GM12878 (cell line): ENCODE data around the gene LRP8. TPM values are rescaled to one million over a fixed set of nuclear protein-coding genes. Genes with fewer than 3 reads are reported as not detected.

Experiments used
- ATAC-seq: fragments of 200-7000 bp; cut with Tn5 transposase; 3 replicates; pipeline ENCODE4 v1.9.1; 2020; ENCODE audit warnings: mild to moderate bottlenecking, moderate library complexity
- BruUV-seq: library from RNA; stranded (reverse); fragments of 400-500 nt; replicated peaks from 2 replicates; lab custom pipeline; 2021; lab: Mats Ljungman, UMichigan
- CTCF ChIA-PET: fragments of 300-600 bp; sonication (Branson Sonifier 250); formaldehyde crosslinking; extraction: SDS; loops from one replicate; lab custom pipeline; 2021; ENCODE audit warnings: inconsistent platforms; lab: Yijun Ruan, JAX
- POLR2A ChIA-PET: fragments of 350-600 bp; formaldehyde crosslinking; extraction: SDS; loops from one replicate; lab custom pipeline; 2021; ENCODE audit warnings: inconsistent platforms; lab: Charles Lee
- RAD21 ChIA-PET: fragments of 300-600 bp; sonication (Branson Sonifier 250); formaldehyde crosslinking; loops from one replicate; lab custom pipeline; 2023; ENCODE audit warnings: antibody characterized with exemption; ENCODE audit not compliant: unreplicated experiment; lab: Charles Lee
- SMC1A ChIA-PET: fragments of 300-600 bp; sonication (Branson Sonifier 250); formaldehyde crosslinking; loops from one replicate; lab custom pipeline; 2023; ENCODE audit not compliant: unreplicated experiment, uncharacterized antibody; lab: Charles Lee
- DNase-seq: peaks from one replicate; pipeline ENCODE4 v3.0.0-alpha.2; 2011; ENCODE audit warnings: low read depth, low spot score
- FAIRE-seq: peaks from 3 replicates; lab custom pipeline; 2011; peaks lifted over from hg19 to GRCh38; lab: Jason Lieb, UNC
- H2AFZ ChIP-seq: 2 replicates; pipeline ENCODE4 v1.6.0; 2011; ENCODE audit warnings: low read depth, low read length, control low read depth; ENCODE audit not compliant: control insufficient read depth
- H3K27ac ChIP-seq: 2 replicates; pipeline ENCODE4 v1.5.1; 2011; ENCODE audit warnings: control low read depth; ENCODE audit not compliant: control insufficient read depth, insufficient read depth
- H3K27me3 ChIP-seq, 2 experiments: replicated peaks in 1 of 2; 2 replicates each; pipeline versions ENCODE4 v1.6.0 to v1.6.1; 2011; ENCODE audit warnings: low read length in 1 of 2; ENCODE audit not compliant: control insufficient read depth in 2 of 2, insufficient read depth in 2 of 2
- H3K36me3 ChIP-seq, 2 experiments: 2 replicates each; pipeline ENCODE4 v1.5.1; 2011; ENCODE audit warnings: low read length in 1 of 2; ENCODE audit not compliant: control insufficient read depth in 2 of 2, insufficient read depth in 2 of 2
- H3K4me1 ChIP-seq: 2 replicates; pipeline ENCODE4 v1.6.1; 2011; ENCODE audit warnings: mild to moderate bottlenecking, low read length, moderate library complexity, mixed read lengths; ENCODE audit not compliant: control insufficient read depth, insufficient read depth
- H3K4me2 ChIP-seq: 2 replicates; pipeline ENCODE4 v1.6.0; 2011; ENCODE audit warnings: control low read depth; ENCODE audit not compliant: control insufficient read depth, insufficient read depth
- H3K4me3 ChIP-seq: fragments of 200-600 bp; sonication (generic); 2 replicates; pipeline ENCODE4 v1.5.1; 2016
- H3K79me2 ChIP-seq: 2 replicates; pipeline ENCODE4 v1.6.0; 2011; ENCODE audit warnings: low read length; ENCODE audit not compliant: control insufficient read depth, insufficient read depth
- H3K9ac ChIP-seq: 2 replicates; pipeline ENCODE4 v1.8.0; 2011; ENCODE audit warnings: low read length, control low read depth, mixed read lengths; ENCODE audit not compliant: control insufficient read depth, insufficient read depth
- H3K9me3 ChIP-seq: replicated peaks from 3 replicates; pipeline ENCODE4 v1.5.1; 2011; ENCODE audit warnings: mild to moderate bottlenecking, low read length; ENCODE audit not compliant: control insufficient read depth, insufficient read depth
- H4K20me1 ChIP-seq: 2 replicates; pipeline ENCODE4 v1.6.0; 2011; ENCODE audit not compliant: control insufficient read depth, insufficient read depth
- ATF3 ChIP-seq: IDR thresholded peaks from 2 replicates; pipeline ENCODE4 v1.6.1; 2011; ENCODE audit warnings: low read depth, mild to moderate bottlenecking, low read length, moderate library complexity, borderline replicate concordance; ENCODE audit errors: extremely low read depth
- BCL11A ChIP-seq: IDR thresholded peaks from 2 replicates; pipeline ENCODE4 v1.6.1; 2011; ENCODE audit warnings: low read depth, low read length
- HSF1 ChIP-seq: fragments of 150-350 bp; IDR thresholded peaks from 2 replicates; pipeline ENCODE4 v1.6.1; 2014; ENCODE audit warnings: mild to moderate bottlenecking, low read depth, low read length
- IKZF2 ChIP-seq, 2 experiments: fragments of 450-650 bp; IDR thresholded peaks; 2 replicates each; pipeline ENCODE4 v1.6.1; 2017; ENCODE audit warnings: mild to moderate bottlenecking in 2 of 2, moderate library complexity in 2 of 2
- LARP7 ChIP-seq: fragments of 450-650 bp; IDR thresholded peaks from 2 replicates; pipeline ENCODE4 v1.6.1; 2017; ENCODE audit warnings: mild to moderate bottlenecking
- MEF2A ChIP-seq: IDR thresholded peaks from 2 replicates; pipeline ENCODE4 v1.6.1; 2011; ENCODE audit warnings: low read depth, mild to moderate bottlenecking, low read length, moderate library complexity; ENCODE audit not compliant: insufficient read depth
- PKNOX1 ChIP-seq: fragments of 450-650 bp; IDR thresholded peaks from 2 replicates; pipeline ENCODE4 v1.6.1; 2016; ENCODE audit warnings: mild to moderate bottlenecking
- POLR2A ChIP-seq: IDR thresholded peaks from 2 replicates; pipeline ENCODE4 v1.6.1; 2011; ENCODE audit warnings: low read depth, mild to moderate bottlenecking, low read length
- SREBF2 ChIP-seq: IDR thresholded peaks from 2 replicates; pipeline ENCODE4 v1.6.1; 2012; ENCODE audit warnings: mild to moderate bottlenecking, low read length
- SUZ12 ChIP-seq: fragments of 200-600 bp; sonication (generic); IDR thresholded peaks from one replicate; pipeline ENCODE4 v1.6.1; 2018; ENCODE audit warnings: antibody characterized with exemption, mild to moderate bottlenecking; ENCODE audit not compliant: unreplicated experiment
- USF1 ChIP-seq: IDR thresholded peaks from 2 replicates; pipeline ENCODE4 v1.6.1; 2011; ENCODE audit warnings: borderline replicate concordance, low read depth, mild to moderate bottlenecking, moderate library complexity, mixed read lengths, low read length; ENCODE audit not compliant: insufficient read depth; ENCODE audit errors: extremely low read length
- ZNF207 ChIP-seq: fragments of 450-650 bp; IDR thresholded peaks from 2 replicates; pipeline ENCODE4 v1.6.1; 2014; ENCODE audit warnings: antibody characterized with exemption, mild to moderate bottlenecking, borderline replicate concordance
- WGBS: methylation state at CpG from one replicate; pipeline ENCODE4 v1.1.6; 2016; ENCODE audit warnings: low lambda C conversion rate; ENCODE audit not compliant: insufficient replicate concordance, insufficient coverage; ENCODE audit errors: missing lambda C conversion rate; 5-methylcytosine and 5-hydroxymethylcytosine counted together
- in situ Hi-C: fragments of 300-500 bp; cut with MboI; formaldehyde crosslinking; loops from 9 replicates; pipeline ENCODE4 v1.14.3; 2018; ENCODE audit warnings: mixed read lengths
- intact Hi-C: fragments of 100-400 bp; cut with micrococcal nuclease; formaldehyde crosslinking; loops from one replicate; pipeline ENCODE4 v1.14.2; 2022; ENCODE audit not compliant: unreplicated experiment
- polyA plus RNA-seq, 11 experiments: library from polyadenylated mRNA; depleted of rRNA in 4 of 11; unstranded in 6 of 11; stranded (reverse) in 5 of 11; fragments of >200 nt; fragmentation: Nextera tagmentation in 4 of 11; fragmentation: Illumina TruSeq in 1 of 11; extraction: Ambion mirVana in 4 of 11; extraction: Trizol in 1 of 11; gene quantifications; 1 replicate in 1 of 11; 2 replicates in 10 of 11; pipeline versions ENCODE4 v1.2.1 to v1.2.3, GENCODE V29; 2011 to 2016; ENCODE audit warnings: inconsistent platforms in 2 of 11, missing spikeins in 2 of 11, low read depth in 1 of 11
- total RNA-seq, 4 experiments: library from RNA; depleted of rRNA in 3 of 4; stranded (reverse); fragments of >200 nt in 3 of 4; fragmentation: Illumina TruSeq in 1 of 4; extraction: Trizol in 1 of 4; gene quantifications; 2 replicates each; pipeline versions ENCODE4 v1.2.1 to v1.2.3, GENCODE V29; 2013 to 2021

LRP8 gene
- total and polyA plus RNA-seq, 10 of the 15 experiments (the other 5 are each of a cell fraction or from before 2014, with no cell fraction given): 2.8 to 40.5 (median 22.3) TPM

GRCh38 chr1:53332833-53333232 is 5.0 kb upstream of the LRP8 start:
- no peak for ATAC-seq
- SMC1A ChIA-PET: interaction anchor here (0.8 to 0.9 kb wide), 2 partner anchors 10 to 26 kb away, joined by 3 to 4 read pairs; no protein-coding TSS in a partner anchor
- WGBS: 90% methylated on average over 3 of the region's 3 CpGs
- no peak for FAIRE-seq
- no peaks in the 10 kb centered on the region for H3K27me3 ChIP-seq
- no peak overlapping the region for H3K27ac ChIP-seq
- no peak overlapping the region for H3K4me3 ChIP-seq
- no peaks in the 10 kb centered on the region; the same call in 1 of the 2 replicates for H3K79me2 ChIP-seq
- no peaks in the 10 kb centered on the region for H4K20me1 ChIP-seq
- H3K9me3 ChIP-seq: no peaks in the 10 kb centered on the region
- H3K9ac ChIP-seq: no peak overlapping the region
- DNase-seq: no peak
- RAD21 ChIA-PET: interaction anchor here (0.8 kb wide), 1 partner anchor 81 kb away, joined by 3 read pairs; no protein-coding TSS in a partner anchor
- no peak overlapping the region for H3K4me2 ChIP-seq
- H3K36me3 ChIP-seq: no peaks in the 10 kb centered on the region
- POLR2A ChIA-PET: no interaction called here
- in situ Hi-C loops (no loop called here), intact Hi-C loops (no loop called here)
- TF ChIP-seq MEF2A: no peak
- TF ChIP-seq ATF3: no peak
- TF ChIP-seq HSF1: no peak
- peaks cover 5% of the 10 kb centered on the region; the same call in 1 of the 2 replicates for H3K4me1 ChIP-seq
- no peak overlapping the region for H2AFZ ChIP-seq
- no TSS peak for BruUV-seq
- CTCF ChIA-PET: no interaction called here

- no peak for ATAC-seq
- TF ChIP-seq SREBF2 (no peak), PKNOX1 (no peak), LARP7 (no peak), POLR2A (no peak), ZNF207 (no peak), USF1 (no peak), BCL11A (no peak), SUZ12 (no peak), IKZF2 (IDR thresholded peaks at IDR 0.05) (no peak)
- TF ChIP-seq, all 136 proteins: peak for 0
- Histone ChIP-seq H3K79me2 (peaks cover 5% of the 10 kb centered on the region), H2AFZ (no peak overlapping the region), H3K4me3 (no peak overlapping the region), H3K9ac (no peak overlapping the region), H3K27me3 (no peaks in the 10 kb centered on the region), H3K27ac (no peak overlapping the region), H4K20me1 (no peaks in the 10 kb centered on the region), H3K36me3 (no peaks in the 10 kb centered on the region), H3K9me3 (no peaks in the 10 kb centered on the region), H3K4me2 (no peak overlapping the region), H3K4me1 (peaks cover 5% of the 10 kb centered on the region; the same call in 1 of the 2 replicates)
- SMC1A ChIA-PET: interaction anchor here (0.9 to 1.2 kb wide), 2 partner anchors 11 to 13 kb away, joined by 3 to 4 read pairs; no protein-coding TSS in a partner anchor
- WGBS: 77% methylated on average over 3 of the region's 3 CpGs
- in situ Hi-C loops (no loop called here), intact Hi-C loops (no loop called here)
- CTCF ChIA-PET: interaction anchor here (1.2 kb wide), 1 partner anchor 61 kb away, joined by 4 read pairs; no protein-coding TSS in a partner anchor
- BruUV-seq: no TSS peak
- RAD21 ChIA-PET: no interaction called here
- POLR2A ChIA-PET: no interaction called here
- FAIRE-seq (no peak), DNase-seq (no peak)
These were observed 4.3 kb upstream of the LRP8 start for GRCh38 chr1:53332186-53332564.
